ENCODE data around the gene CSF3. TPM values are rescaled to one million over a fixed set of nuclear protein-coding genes. Genes with fewer than 3 reads are reported as not detected.

Gene CSF3
- total and polyA plus RNA-seq, 2 of the 4 experiments (the other 2 are of a cell fraction), result not detected

- Histone ChIP-seq H4K5ac (ENCODE audit: low read depth, low read length) (no peak overlapping the region), H3K4ac (ENCODE audit: low read depth, low read length) (no peak overlapping the region), H2BK15ac (ENCODE audit: low read depth, low read length) (no peak overlapping the region), H3K79me1 (ENCODE audit: low read depth in 1 of 2, low read length in 2 of 2) (peaks cover 4 to 12% of the 10 kb centered on the region in 2 experiments; a peak in 2 of 4 replicates), H3K56ac (ENCODE audit: extremely low read depth, insufficient read depth, low read length) (no peak overlapping the region), H2BK20ac (ENCODE audit: low read depth, low read length) (no peak overlapping the region), H3K9me3 (ENCODE audit: control insufficient read depth, insufficient read depth, low read length) (no peaks in the 10 kb centered on the region), H3K14ac (replicated peaks; ENCODE audit: low read depth, low read length) (no peak overlapping the region), H2AK9ac (replicated peaks; ENCODE audit: low read depth, low read length, poor library complexity) (no peak overlapping the region), H3K27me3 (ENCODE audit: control insufficient read depth, insufficient read depth, low read length) (no peaks in the 10 kb centered on the region), H3K9me1 (ENCODE audit: insufficient read depth, low read length) (no peaks in the 10 kb centered on the region), H3K27ac (ENCODE audit: insufficient read depth, low read length) (no peak overlapping the region), H2BK5ac (ENCODE audit: low read depth, low read length, poor library complexity, severe bottlenecking) (no peak overlapping the region), H2BK120ac (ENCODE audit: low read depth, low read length) (no peak overlapping the region), H3K36me3 (ENCODE audit: control insufficient read depth, insufficient read depth, low read length) (peaks cover 56% of the 10 kb centered on the region), H3K23ac (ENCODE audit: low read depth, low read length) (no peak overlapping the region), H4K8ac (ENCODE audit: low read depth in 2 of 2, low read length in 2 of 2) (no peak overlapping the region), H3K4me2 (ENCODE audit: low read depth, low read length) (no peak overlapping the region), H3K9ac (ENCODE audit: low read depth, low read length) (no peak overlapping the region), H3K4me1 (ENCODE audit: control insufficient read depth, insufficient read depth, low read length) (no peaks in the 10 kb centered on the region), H2AFZ (replicated peaks; ENCODE audit: low read length, poor library complexity) (no peak overlapping the region), H2AK5ac (ENCODE audit: low read depth, low read length) (no peak overlapping the region), H4K20me1 (ENCODE audit: insufficient read depth, low read length) (no peaks in the 10 kb centered on the region), H4K91ac (ENCODE audit: insufficient read depth, low read depth, low read length) (no peak overlapping the region), H3K18ac (ENCODE audit: low read depth, low read length) (no peak overlapping the region), H3K4me3 (ENCODE audit: insufficient read depth, low read depth, low read length) (no peak overlapping the region)
- CTCF ChIA-PET, result no interaction called here
- BruUV-seq (replicated peaks), result no TSS peak
- POLR2A ChIA-PET (ENCODE audit: unreplicated experiment), result no interaction called here
- dilution Hi-C loops (cut with HindIII; ENCODE audit: low sequenced_read_pairs, unreplicated experiment) (no loop called here), in situ Hi-C loops (cut with MboI; ENCODE audit: low sequenced_read_pairs) (no loop called here), intact Hi-C loops (cut with micrococcal nuclease) (no loop called here)
- TF ChIP-seq NFE2L2 (IDR thresholded peaks at IDR 0.05; ENCODE audit: low read depth, low read length) (no peak), USF2 (IDR thresholded peaks at IDR 0.05; ENCODE audit: low read depth, low read length) (no peak), SMC3 (IDR thresholded peaks at IDR 0.05; ENCODE audit: low read depth, low read length) (no peak), ELK1 (IDR thresholded peaks at IDR 0.05; ENCODE audit: borderline replicate concordance, low read depth, low read length) (no peak), RFX5 (IDR thresholded peaks at IDR 0.05; ENCODE audit: low read depth, low read length) (no peak), RCOR1 (IDR thresholded peaks at IDR 0.05; ENCODE audit: insufficient replicate concordance, low read length) (no peak), MAFK (IDR thresholded peaks at IDR 0.05; ENCODE audit: low read depth, low read length) (no peak), CEBPB (IDR thresholded peaks at IDR 0.05; ENCODE audit: low read depth, low read length) (no peak), POLR2A (IDR thresholded peaks at IDR 0.05; ENCODE audit: low read depth, low read length) (no peak), RAD21 (IDR thresholded peaks at IDR 0.05; ENCODE audit: low read length) (no peak), FOS (IDR thresholded peaks at IDR 0.05; ENCODE audit: low read depth, low read length) (no peak), MXI1 (IDR thresholded peaks at IDR 0.05; ENCODE audit: borderline replicate concordance, low read depth, low read length) (no peak), CTCF (conservative IDR thresholded peaks at IDR 0.05; ENCODE audit: low read depth, low read length) (no peak), MAZ (IDR thresholded peaks at IDR 0.05; ENCODE audit: borderline replicate concordance, low read depth, low read length) (no peak)
- WGBS, 2 experiments (ENCODE audit: extremely low coverage in 2 of 2, insufficient read length in 1 of 2), result 93% methylated on average over 10 of the region's 23 CpGs; no CpG with 5 or more reads in 1 of the 2 experiments
- ATAC-seq (ENCODE audit: low read depth), result no peak
- DNase-seq, result no peak
Measured at GRCh38 chr17:40032322-40033320, 17.4 kb downstream of the CSF3 start.
